LHCN-M2 (cell line): ENCODE data around the gene BCL7C. TPM values are rescaled to one million over a fixed set of nuclear protein-coding genes. Genes with fewer than 3 reads are reported as not detected.
A peak's percentile ranks its signal among the peaks of the same experiment; 100 is the strongest.

Experiments used
- DNase-seq: peaks from one replicate; pipeline ENCODE4 v3.0.0-alpha.2; 2012; ENCODE audit warnings: low read depth
- total RNA-seq: library from RNA; depleted of rRNA; stranded (reverse); fragments of >200 nt; gene quantifications from 2 replicates; pipeline ENCODE4 v1.2.3, GENCODE V29; 2014

The BCL7C gene
- total RNA-seq, 1 experiment from 2014 or later = 71.5 TPM

- DNase-seq = peak; percentile 100
Measured at GRCh38 chr16:30922960-30923535, 29.2 kb upstream of the BCL7C start.

GRCh38 chr16:30922420-30922959 is 28.6 kb upstream of the BCL7C start:
- DNase-seq = peak; percentile 99

- DNase-seq = peak; percentile 84
Measured at GRCh38 chr16:30921748-30922419, 28.0 kb upstream of the BCL7C start.

- DNase-seq = no peak
Measured at GRCh38 chr16:30921459-30921747, 27.5 kb upstream of the BCL7C start.

- no peak for DNase-seq
Measured at GRCh38 chr16:30920891-30921290, 27.0 kb upstream of the BCL7C start.

GRCh38 chr16:30918614-30919013 is 24.7 kb upstream of the BCL7C start:
- DNase-seq = no peak

GRCh38 chr16:30914830-30915229 is 21.0 kb upstream of the BCL7C start:
- DNase-seq = no peak

- DNase-seq = no peak
Measured at GRCh38 chr16:30912794-30913412, 19.0 kb upstream of the BCL7C start.

- no peak for DNase-seq
Measured at GRCh38 chr16:30910427-30911029, 16.7 kb upstream of the BCL7C start.

GRCh38 chr16:30907064-30907463 is 13.2 kb upstream of the BCL7C start:
- DNase-seq = no peak

GRCh38 chr16:30904114-30904780 is 10.4 kb upstream of the BCL7C start:
- DNase-seq = no peak

- peak; percentile 36 for DNase-seq
Measured at GRCh38 chr16:30903596-30903995, 9.7 kb upstream of the BCL7C start.

- no peak for DNase-seq
Measured at GRCh38 chr16:30903002-30903401, 9.1 kb upstream of the BCL7C start.

GRCh38 chr16:30902029-30902972 is 8.4 kb upstream of the BCL7C start:
- DNase-seq = peak; percentile 50

- DNase-seq = peak; percentile 35
Measured at GRCh38 chr16:30901201-30902028, 7.5 kb upstream of the BCL7C start.

GRCh38 chr16:30900588-30900987 is 6.7 kb upstream of the BCL7C start:
- no peak for DNase-seq

- no peak for DNase-seq
Measured at GRCh38 chr16:30899794-30900193, 5.9 kb upstream of the BCL7C start.

- peak; percentile 87 for DNase-seq
Measured at GRCh38 chr16:30896889-30897733, 3.2 kb upstream of the BCL7C start.
